Endothelial cell of umbilical vein (primary cell): ENCODE results near the gene NCS1. TPM values are rescaled to one million over a fixed set of nuclear protein-coding genes. Genes with fewer than 3 reads are reported as not detected.

ENCODE experiments used
- BruUV-seq: library from RNA; stranded (reverse); fragments of 400-500 nt; replicated peaks from 2 replicates; lab custom pipeline; 2021; lab: Mats Ljungman, UMichigan
- CTCF ChIA-PET: fragments of 300-600, 350-600 bp; sonication (Branson Sonifier 250); formaldehyde crosslinking; loops from one replicate; lab custom pipeline; 2021; ENCODE audit warnings: antibody characterized with exemption, inconsistent platforms; lab: Charles Lee
- POLR2A ChIA-PET: fragments of 300-600, 350-600 bp; sonication (Branson Sonifier 250); formaldehyde crosslinking; loops from one replicate; lab custom pipeline; 2021; ENCODE audit warnings: antibody characterized with exemption, inconsistent platforms; lab: Charles Lee
- DNase-seq: peaks from one replicate; pipeline ENCODE4 v3.0.0-alpha.2; 2011; ENCODE audit warnings: low read depth, low spot score
- FAIRE-seq: peaks from 2 replicates; lab custom pipeline; 2011; peaks lifted over from hg19 to GRCh38; lab: Jason Lieb, UNC
- H2AFZ ChIP-seq: 2 replicates; pipeline ENCODE4 v1.6.0; 2012; ENCODE audit warnings: low read depth, low read length, control low read depth, inconsistent platforms
- H3K27ac ChIP-seq: 2 replicates; pipeline ENCODE4 v1.5.1; 2011; ENCODE audit warnings: low read depth, mild to moderate bottlenecking, control low read depth, low read length, moderate library complexity; ENCODE audit not compliant: insufficient read depth
- H3K27me3 ChIP-seq, 2 experiments: 2 replicates each; pipeline versions ENCODE4 v1.6.0 to v1.6.1; 2011; ENCODE audit warnings: low read length in 2 of 2, mixed read lengths in 1 of 2; ENCODE audit not compliant: control insufficient read depth in 2 of 2, insufficient read depth in 2 of 2
- H3K36me3 ChIP-seq, 2 experiments: 2 replicates in 1 of 2; 3 replicates in 1 of 2; pipeline ENCODE4 v1.5.1; 2011; ENCODE audit warnings: low read length in 2 of 2, mild to moderate bottlenecking in 1 of 2, moderate library complexity in 1 of 2; ENCODE audit not compliant: control insufficient read depth in 2 of 2, insufficient read depth in 2 of 2; ENCODE audit errors: extremely low read depth in 1 of 2
- H3K4me1 ChIP-seq: 3 replicates; pipeline ENCODE4 v1.5.1; 2011; ENCODE audit warnings: mild to moderate bottlenecking, low read length; ENCODE audit not compliant: control insufficient read depth, insufficient read depth; ENCODE audit errors: extremely low read depth
- H3K4me2 ChIP-seq: 2 replicates; pipeline ENCODE4 v1.6.1; 2011; ENCODE audit warnings: low read length, control low read depth, mixed read lengths; ENCODE audit not compliant: insufficient read depth
- H3K4me3 ChIP-seq, 3 experiments: fragments of 200-600 bp in 1 of 3; sonication (generic), shearing (Covaris generic) in 1 of 3; replicated peaks in 1 of 3; 2 replicates each; pipeline ENCODE4 v1.5.1; 2011 to 2016; ENCODE audit warnings: control low read depth in 3 of 3, low read length in 3 of 3, mild to moderate bottlenecking in 2 of 3, inconsistent platforms in 1 of 3, low read depth in 1 of 3, moderate library complexity in 1 of 3; ENCODE audit not compliant: insufficient read depth in 1 of 3
- H3K79me2 ChIP-seq: 2 replicates; pipeline ENCODE4 v1.6.0; 2012; ENCODE audit warnings: low read length, inconsistent platforms; ENCODE audit not compliant: control insufficient read depth, insufficient read depth
- H3K9ac ChIP-seq: replicated peaks from 2 replicates; pipeline ENCODE3; 2011; ENCODE audit warnings: low read length, control low read depth; ENCODE audit not compliant: insufficient read depth; ENCODE audit errors: extremely low read depth
- H3K9me1 ChIP-seq: replicated peaks from 3 replicates; pipeline ENCODE4 v1.6.0; 2011; ENCODE audit warnings: mild to moderate bottlenecking, low read length; ENCODE audit not compliant: control insufficient read depth, insufficient read depth; ENCODE audit errors: extremely low read depth
- H3K9me3 ChIP-seq: replicated peaks from 2 replicates; pipeline ENCODE4 v1.5.1; 2012; ENCODE audit warnings: low read length, inconsistent platforms; ENCODE audit not compliant: control insufficient read depth, insufficient read depth
- H4K20me1 ChIP-seq: replicated peaks from 2 replicates; pipeline ENCODE3; 2011; ENCODE audit warnings: mild to moderate bottlenecking, low read length; ENCODE audit not compliant: control insufficient read depth, insufficient read depth; ENCODE audit errors: extremely low read depth
- EZH2 ChIP-seq: IDR thresholded peaks from 2 replicates; pipeline ENCODE4 v1.6.1; 2012; ENCODE audit warnings: borderline replicate concordance, low read depth, mild to moderate bottlenecking, moderate library complexity, low read length, inconsistent platforms; ENCODE audit not compliant: severe bottlenecking
- FOS ChIP-seq: IDR thresholded peaks from 2 replicates; pipeline ENCODE4 v1.6.1; 2011; ENCODE audit warnings: mild to moderate bottlenecking, low read length, moderate library complexity, borderline replicate concordance; ENCODE audit not compliant: insufficient read depth
- GATA2 ChIP-seq: IDR thresholded peaks from 2 replicates; pipeline ENCODE4 v1.7.0; 2011; ENCODE audit warnings: low read depth, mild to moderate bottlenecking, moderate library complexity, mixed read lengths, low read length; ENCODE audit not compliant: insufficient read length, insufficient read depth
- JUN ChIP-seq: IDR thresholded peaks from 2 replicates; pipeline ENCODE4 v1.6.1; 2011; ENCODE audit warnings: borderline replicate concordance, low read depth; ENCODE audit not compliant: insufficient read length, insufficient read depth
- MYC ChIP-seq: IDR thresholded peaks from one replicate; pipeline ENCODE4 v1.6.1; 2011; ENCODE audit warnings: mild to moderate bottlenecking, low read depth, low read length
- POLR2A ChIP-seq: IDR thresholded peaks from 2 replicates; pipeline ENCODE4 v1.6.1; 2012; ENCODE audit warnings: low read depth, mild to moderate bottlenecking, control low read depth, low read length
- POLR2AphosphoS5 ChIP-seq: IDR thresholded peaks from 2 replicates; pipeline ENCODE4 v1.6.1; 2012; ENCODE audit warnings: low read depth, mild to moderate bottlenecking, control low read depth, low read length, moderate library complexity; ENCODE audit not compliant: insufficient read depth
- dilution Hi-C: fragments of 300-500 bp; cut with MboI; formaldehyde crosslinking; loops from one replicate; pipeline ENCODE4 v1.15.0; 2019; ENCODE audit warnings: low sequenced_read_pairs; ENCODE audit not compliant: extremely low pct_ligation_motif_present
- intact Hi-C: fragments of 100-400 bp; cut with micrococcal nuclease; formaldehyde crosslinking; loops from one replicate; pipeline ENCODE4 v1.10.0; 2022
- polyA plus RNA-seq, 4 experiments: library from polyadenylated mRNA; depleted of rRNA in 3 of 4; stranded (reverse) in 3 of 4; unstranded in 1 of 4; fragments of >200 nt; gene quantifications; 2 replicates each; pipeline versions ENCODE4 v1.2.1 to v1.2.3, GENCODE V29; 2011 to 2012; ENCODE audit warnings: missing spikeins in 1 of 4
- total RNA-seq: library from RNA; stranded (reverse); gene quantifications from 2 replicates; pipeline ENCODE4 v1.2.3, GENCODE V29; 2021
- TF ChIP-seq, protein P1 (sequence below): IDR thresholded peaks from 2 replicates; pipeline ENCODE4 v1.6.1; 2011; ENCODE audit not compliant: insufficient read depth, insufficient read length
- TF ChIP-seq, protein P2 (sequence below), 2 donors: IDR thresholded peaks; 1 replicate in 1 of 2; 2 replicates in 1 of 2; pipeline ENCODE4 v1.5.1; 2011; ENCODE audit warnings: low read length in 2 of 2, mild to moderate bottlenecking in 2 of 2, moderate library complexity in 2 of 2, control low read depth in 1 of 2, inconsistent platforms in 1 of 2, low read depth in 1 of 2; ENCODE audit not compliant: insufficient read depth in 1 of 2; ENCODE audit errors: extremely low read depth in 1 of 2

The NCS1 gene
- total and polyA plus RNA-seq, 2 donors (not counting 3 experiments of a cell fraction or from before 2014, with no cell fraction given), result 53.6 to 77.4 TPM

DNA sequence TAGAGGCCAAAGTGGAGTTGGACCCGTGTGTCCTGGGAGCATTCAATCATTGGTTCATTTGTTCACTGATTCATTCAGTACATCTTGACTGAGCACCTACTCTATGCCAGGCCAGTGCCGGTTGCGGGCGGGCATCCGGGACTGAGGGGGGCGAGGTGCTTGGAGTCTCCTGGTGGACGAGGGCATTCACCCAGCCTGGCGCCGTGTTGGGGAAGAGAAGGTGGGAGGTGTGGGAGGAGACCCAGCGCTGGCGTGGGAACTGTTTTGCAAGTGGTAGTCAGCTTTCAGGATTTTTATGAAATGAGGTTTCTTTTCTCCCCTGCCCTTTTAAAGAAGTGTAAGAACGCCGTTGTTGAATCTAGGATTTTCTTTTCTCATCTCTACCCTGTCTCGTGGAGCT, 37.2 kb downstream of the NCS1 start:
- Histone ChIP-seq H3K36me3 (no peaks in the 10 kb centered on the region), H3K9ac (no peak overlapping the region), H3K27ac (no peak overlapping the region), H2AFZ (no peak overlapping the region), H3K9me1 (no peaks in the 10 kb centered on the region), H3K27me3 (no peaks in the 10 kb centered on the region), H3K79me2 (no peaks in the 10 kb centered on the region), H4K20me1 (no peaks in the 10 kb centered on the region), H3K9me3 (no peaks in the 10 kb centered on the region), H3K4me2 (no peak overlapping the region), H3K4me1 (no peaks in the 10 kb centered on the region), H3K4me3 (no peak overlapping the region)
- no peak for TF ChIP-seq GATA2
- TF ChIP-seq, protein P1, sequence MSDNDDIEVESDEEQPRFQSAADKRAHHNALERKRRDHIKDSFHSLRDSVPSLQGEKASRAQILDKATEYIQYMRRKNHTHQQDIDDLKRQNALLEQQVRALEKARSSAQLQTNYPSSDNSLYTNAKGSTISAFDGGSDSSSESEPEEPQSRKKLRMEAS, result no peak
- no peak for FAIRE-seq
- CTCF ChIA-PET, result no interaction called here
- DNase-seq, result no peak
- intact Hi-C loops (no loop called here), dilution Hi-C loops (no loop called here)
- POLR2A ChIA-PET, result no interaction called here
- BruUV-seq, result no TSS peak

DNA sequence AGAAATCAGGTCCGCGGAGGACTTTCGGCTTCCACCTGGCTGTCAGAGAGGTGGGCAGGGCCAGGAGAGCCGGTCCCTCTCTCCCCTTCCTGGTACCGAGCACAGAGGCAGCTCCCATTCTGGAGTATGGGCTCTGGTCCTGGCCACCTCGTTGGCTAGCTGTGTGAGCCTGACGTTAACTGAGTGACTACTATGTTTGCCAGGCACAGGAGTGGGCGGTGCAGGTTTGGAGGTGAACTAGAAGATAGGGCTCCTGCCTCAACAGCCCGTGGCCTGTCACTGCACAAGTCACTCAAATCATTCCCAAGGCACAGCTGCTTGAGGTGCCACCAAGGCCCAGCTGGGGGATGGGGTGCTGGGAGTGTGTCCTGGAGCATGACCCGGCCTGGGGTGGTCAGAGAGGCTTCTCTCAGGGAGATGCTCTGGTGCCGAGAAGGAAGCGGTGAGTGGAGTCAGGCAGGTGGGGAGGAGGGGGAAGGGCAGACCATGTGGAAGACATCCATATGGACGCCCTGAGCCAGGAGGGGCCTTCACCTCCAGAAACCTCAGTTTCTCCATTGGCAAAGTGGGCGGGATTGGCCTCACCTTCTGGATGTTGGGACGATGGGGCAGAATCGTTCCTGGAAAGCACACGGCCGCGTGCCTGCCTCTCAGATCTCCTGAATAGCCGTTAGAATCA, 39.5 kb downstream of the NCS1 start:
- no peaks in the 10 kb centered on the region for H3K9me1 ChIP-seq
- no peaks in the 10 kb centered on the region for H3K4me1 ChIP-seq
- no peak for DNase-seq
- no peak overlapping the region for H3K4me2 ChIP-seq
- no TSS peak for BruUV-seq
- no peaks in the 10 kb centered on the region for H4K20me1 ChIP-seq
- no peaks in the 10 kb centered on the region for H3K36me3 ChIP-seq
- H3K27me3 ChIP-seq, result no peaks in the 10 kb centered on the region
- TF ChIP-seq EZH2, result no peak
- no peak for TF ChIP-seq JUN
- no peak for TF ChIP-seq POLR2AphosphoS5
- TF ChIP-seq, protein P2, sequence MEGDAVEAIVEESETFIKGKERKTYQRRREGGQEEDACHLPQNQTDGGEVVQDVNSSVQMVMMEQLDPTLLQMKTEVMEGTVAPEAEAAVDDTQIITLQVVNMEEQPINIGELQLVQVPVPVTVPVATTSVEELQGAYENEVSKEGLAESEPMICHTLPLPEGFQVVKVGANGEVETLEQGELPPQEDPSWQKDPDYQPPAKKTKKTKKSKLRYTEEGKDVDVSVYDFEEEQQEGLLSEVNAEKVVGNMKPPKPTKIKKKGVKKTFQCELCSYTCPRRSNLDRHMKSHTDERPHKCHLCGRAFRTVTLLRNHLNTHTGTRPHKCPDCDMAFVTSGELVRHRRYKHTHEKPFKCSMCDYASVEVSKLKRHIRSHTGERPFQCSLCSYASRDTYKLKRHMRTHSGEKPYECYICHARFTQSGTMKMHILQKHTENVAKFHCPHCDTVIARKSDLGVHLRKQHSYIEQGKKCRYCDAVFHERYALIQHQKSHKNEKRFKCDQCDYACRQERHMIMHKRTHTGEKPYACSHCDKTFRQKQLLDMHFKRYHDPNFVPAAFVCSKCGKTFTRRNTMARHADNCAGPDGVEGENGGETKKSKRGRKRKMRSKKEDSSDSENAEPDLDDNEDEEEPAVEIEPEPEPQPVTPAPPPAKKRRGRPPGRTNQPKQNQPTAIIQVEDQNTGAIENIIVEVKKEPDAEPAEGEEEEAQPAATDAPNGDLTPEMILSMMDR (IDR thresholded peaks at IDR 0.05; ENCODE audit: extremely low read depth in 1 of 2, insufficient read depth in 1 of 2, low read depth in 1 of 2, low read length in 2 of 2), result no peak
- no peak for TF ChIP-seq MYC
- TF ChIP-seq, protein P1, result no peak
- TF ChIP-seq FOS, result no peak
- no peak for TF ChIP-seq POLR2A
- TF ChIP-seq GATA2, result no peak
- no peak overlapping the region for H3K27ac ChIP-seq
- no peak for FAIRE-seq
- ChIA-PET CTCF (no interaction called here), POLR2A (no interaction called here)
- dilution Hi-C loops, result no loop called here
- intact Hi-C loops, result no loop called here
- H3K9ac ChIP-seq, result no peak overlapping the region
- H3K9me3 ChIP-seq, result no peaks in the 10 kb centered on the region
- H3K4me3 ChIP-seq, result no peak overlapping the region
- H2AFZ ChIP-seq, result no peak overlapping the region
- peaks cover 11% of the 10 kb centered on the region for H3K79me2 ChIP-seq
